H1 (cell line): Measurements from ENCODE around the gene CFD. TPM values are rescaled to one million over a fixed set of nuclear protein-coding genes. Genes with fewer than 3 reads are reported as not detected.

Experiments used
- CEBPB ChIP-seq: IDR thresholded peaks from 2 replicates; pipeline ENCODE4 v1.6.1; 2012; ENCODE audit warnings: low read depth, low read length
- E2F6 ChIP-seq: IDR thresholded peaks from 2 replicates; pipeline ENCODE4 v1.6.1; 2012; ENCODE audit warnings: inconsistent platforms
- EZH2 ChIP-seq: fragments of 200-600 bp; sonication (generic); IDR thresholded peaks from 2 replicates; pipeline ENCODE4 v1.7.1; 2012; ENCODE audit warnings: low read depth, mild to moderate bottlenecking, moderate library complexity, low read length, inconsistent platforms; ENCODE audit not compliant: severe bottlenecking
- MAX ChIP-seq: IDR thresholded peaks from 2 replicates; pipeline ENCODE4 v1.6.1; 2012; ENCODE audit warnings: inconsistent platforms
- RFX5 ChIP-seq: IDR thresholded peaks from 2 replicates; pipeline ENCODE4 v1.6.1; 2011; ENCODE audit warnings: low read depth, low read length, improper control_type of control experiment, borderline replicate concordance
- RNF2 ChIP-seq: fragments of 200-900, 300-1000 bp; sonication (generic); IDR thresholded peaks from 2 replicates; pipeline ENCODE4 v1.7.1; 2016; ENCODE audit warnings: borderline replicate concordance, low read depth, mild to moderate bottlenecking, antibody characterized with exemption, low read length; ENCODE audit not compliant: poor library complexity, severe bottlenecking; ENCODE audit errors: missing control alignments
- USF2 ChIP-seq: IDR thresholded peaks from 2 replicates; pipeline ENCODE4 v1.6.1; 2011; ENCODE audit warnings: low read length, improper control_type of control experiment
- polyA plus RNA-seq, 7 experiments: library from polyadenylated mRNA; depleted of rRNA in 3 of 7; stranded (reverse) in 5 of 7; unstranded in 2 of 7; fragments of >200 nt in 5 of 7; fragments of 200-250 nt in 2 of 7; gene quantifications; 1 replicate in 5 of 7; 2 replicates in 1 of 7; 4 replicates in 1 of 7; pipeline versions ENCODE4 v1.2.1 to v1.2.3, GENCODE V29; 2011 to 2013; ENCODE audit warnings: missing spikeins in 2 of 7, mixed read lengths in 2 of 7
- total RNA-seq: library from RNA; stranded (reverse); fragmentation: NEBNext Ultra II Directional; extraction: Animal tissue kit (Norgen Biotek cat#: 25700); gene quantifications from 2 replicates; pipeline ENCODE4 v1.2.1, GENCODE V29; 2021

CFD gene
- total and polyA plus RNA-seq, 2 of the 8 experiments (the other 6 are each of a cell fraction or from before 2014, with no cell fraction given) = 1.7 to 2.8 TPM

- TF ChIP-seq RFX5 (no peak), MAX (no peak), RNF2 (no peak), CEBPB (no peak), EZH2 (no peak), E2F6 (no peak), USF2 (no peak)
Observed at GRCh38 chr19:812049-812746, 47.3 kb upstream of the CFD start (continued).
